ENCODE results near the gene DSCAML1. TPM values are rescaled to one million over a fixed set of nuclear protein-coding genes. Genes with fewer than 3 reads are reported as not detected.

Gene DSCAML1
- total and polyA plus RNA-seq, 3 donors from 2014 or later: 1.6 to 6.1 (median 3.0) TPM

DNA sequence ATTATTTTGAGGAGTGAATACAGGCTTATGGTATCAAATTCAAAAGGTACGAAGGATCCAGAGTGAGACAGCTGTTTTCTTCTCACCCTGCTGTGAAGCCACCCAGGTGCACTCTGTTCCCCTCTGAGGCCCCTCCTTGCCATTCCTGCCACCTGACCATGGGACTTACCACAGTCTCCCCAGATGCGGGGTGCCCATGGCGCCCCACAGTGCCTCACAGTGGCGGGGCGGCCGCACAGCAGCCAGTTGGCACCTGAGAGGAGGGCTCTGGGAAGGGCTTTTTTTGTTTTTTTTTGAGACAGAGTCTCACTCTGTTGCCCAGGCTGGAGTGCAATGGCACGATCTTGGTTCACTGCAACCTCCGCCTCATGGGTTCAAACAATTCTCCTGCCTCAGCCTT lies 317.6 kb downstream of the DSCAML1 start:
- H3K4me1 ChIP-seq: no peaks in the 10 kb centered on the region
- intact Hi-C loops (cut with DNase I; ENCODE audit: low total_unique reads): no loop called here
- 76 to 87% methylated on average over 8 of the region's 8 CpGs for WGBS, 2 donors
- no peak overlapping the region for H3K4me3 ChIP-seq
- TF ChIP-seq, protein P1, sequence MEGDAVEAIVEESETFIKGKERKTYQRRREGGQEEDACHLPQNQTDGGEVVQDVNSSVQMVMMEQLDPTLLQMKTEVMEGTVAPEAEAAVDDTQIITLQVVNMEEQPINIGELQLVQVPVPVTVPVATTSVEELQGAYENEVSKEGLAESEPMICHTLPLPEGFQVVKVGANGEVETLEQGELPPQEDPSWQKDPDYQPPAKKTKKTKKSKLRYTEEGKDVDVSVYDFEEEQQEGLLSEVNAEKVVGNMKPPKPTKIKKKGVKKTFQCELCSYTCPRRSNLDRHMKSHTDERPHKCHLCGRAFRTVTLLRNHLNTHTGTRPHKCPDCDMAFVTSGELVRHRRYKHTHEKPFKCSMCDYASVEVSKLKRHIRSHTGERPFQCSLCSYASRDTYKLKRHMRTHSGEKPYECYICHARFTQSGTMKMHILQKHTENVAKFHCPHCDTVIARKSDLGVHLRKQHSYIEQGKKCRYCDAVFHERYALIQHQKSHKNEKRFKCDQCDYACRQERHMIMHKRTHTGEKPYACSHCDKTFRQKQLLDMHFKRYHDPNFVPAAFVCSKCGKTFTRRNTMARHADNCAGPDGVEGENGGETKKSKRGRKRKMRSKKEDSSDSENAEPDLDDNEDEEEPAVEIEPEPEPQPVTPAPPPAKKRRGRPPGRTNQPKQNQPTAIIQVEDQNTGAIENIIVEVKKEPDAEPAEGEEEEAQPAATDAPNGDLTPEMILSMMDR (IDR thresholded peaks at IDR 0.05): no peak
- TF ChIP-seq POLR2A (IDR thresholded peaks at IDR 0.05): no peak
- H3K36me3 ChIP-seq (ENCODE audit: low read depth, missing control alignments): no peaks in the 10 kb centered on the region
- H3K27me3 ChIP-seq: no peaks in the 10 kb centered on the region
- H3K27ac ChIP-seq: no peak overlapping the region
- H3K9me3 ChIP-seq: no peaks in the 10 kb centered on the region
- DNase-seq: no peak

DNA sequence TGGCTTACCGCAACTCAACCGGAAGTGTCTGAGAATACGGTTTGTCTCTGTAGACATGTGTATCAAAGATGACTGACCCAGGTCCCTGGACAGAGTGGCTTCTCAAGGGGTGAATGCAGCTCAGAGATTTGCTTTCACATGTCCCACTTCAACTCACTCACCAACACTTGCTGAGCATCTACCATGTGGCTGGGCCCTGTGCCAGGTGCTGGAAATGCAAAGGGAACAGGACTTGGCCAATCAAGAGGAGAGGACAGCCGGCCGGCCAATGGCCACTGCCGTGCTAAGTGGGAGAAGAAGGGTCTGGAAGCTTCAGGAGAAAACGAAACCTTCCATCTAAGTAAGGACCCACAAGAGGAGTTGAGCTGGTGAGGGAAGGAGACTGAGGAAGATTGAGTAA lies 318.1 kb downstream of the DSCAML1 start:
- DNase-seq: no peak
- intact Hi-C loops (cut with DNase I; ENCODE audit: low total_unique reads): no loop called here
- TF ChIP-seq POLR2A (IDR thresholded peaks at IDR 0.05): no peak
- TF ChIP-seq, protein P1 (IDR thresholded peaks at IDR 0.05): no peak
- no peaks in the 10 kb centered on the region for H3K9me3 ChIP-seq
- no peaks in the 10 kb centered on the region for H3K4me1 ChIP-seq
- no peaks in the 10 kb centered on the region for H3K36me3 ChIP-seq (ENCODE audit: low read depth, missing control alignments)
- whole genome bisulfite sequencing, 2 donors: 94 to 96% methylated on average over 7 of the region's 7 CpGs
- no peaks in the 10 kb centered on the region for H3K27me3 ChIP-seq
- no peak overlapping the region for H3K27ac ChIP-seq
- no peak overlapping the region for H3K4me3 ChIP-seq

GRCh38 chr11:117478126-117478860 lies 318.7 kb downstream of the DSCAML1 start:
- DNase-seq: no peak
- Histone ChIP-seq H3K36me3 (ENCODE audit: low read depth, missing control alignments) (no peaks in the 10 kb centered on the region), H3K9me3 (no peaks in the 10 kb centered on the region), H3K4me1 (no peaks in the 10 kb centered on the region), H3K27ac (no peak overlapping the region), H3K27me3 (no peaks in the 10 kb centered on the region), H3K4me3 (no peak overlapping the region)
- 85 to 87% methylated on average over 6 to 13 of the region's 13 CpGs for WGBS, 2 donors
- intact Hi-C loops (cut with DNase I; ENCODE audit: low total_unique reads): no loop called here
- TF ChIP-seq POLR2A (IDR thresholded peaks at IDR 0.05): no peak
- TF ChIP-seq, protein P1 (IDR thresholded peaks at IDR 0.05): no peak

DNA sequence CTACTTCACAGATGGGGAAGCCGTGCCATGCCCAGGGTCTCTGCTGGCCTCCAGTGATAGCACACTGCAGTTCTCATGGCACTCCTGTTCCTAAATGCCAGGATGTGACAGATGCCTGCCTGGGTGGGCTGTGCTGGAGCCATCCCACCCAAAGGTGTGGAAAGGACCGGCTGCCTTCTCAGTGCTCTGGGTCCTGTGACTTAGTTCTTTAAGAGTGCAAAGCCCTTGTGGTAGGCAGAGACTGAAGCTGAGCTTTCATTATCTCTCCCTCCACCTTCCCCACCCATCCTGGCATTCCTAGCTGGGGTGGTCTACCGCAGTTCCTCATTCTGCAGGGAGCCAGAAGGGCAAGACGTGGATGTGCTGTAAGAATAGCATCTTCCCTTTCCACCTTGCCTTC lies 319.3 kb downstream of the DSCAML1 start:
- intact Hi-C loops (cut with DNase I; ENCODE audit: low total_unique reads): no loop called here
- 89 to 98% methylated on average over 3 to 4 of the region's 4 CpGs for WGBS, 2 donors
- Histone ChIP-seq H3K27ac (no peak overlapping the region), H3K4me1 (no peaks in the 10 kb centered on the region), H3K4me3 (no peak overlapping the region), H3K36me3 (ENCODE audit: low read depth, missing control alignments) (no peaks in the 10 kb centered on the region), H3K27me3 (no peaks in the 10 kb centered on the region), H3K9me3 (no peaks in the 10 kb centered on the region)
- TF ChIP-seq, protein P1 (IDR thresholded peaks at IDR 0.05): no peak
- TF ChIP-seq POLR2A (IDR thresholded peaks at IDR 0.05): no peak
- DNase-seq: no peak

Measured in testis (tissue), 3 donors.